ENCODE data around the gene CDC14A. TPM values are rescaled to one million over a fixed set of nuclear protein-coding genes. Genes with fewer than 3 reads are reported as not detected.
"Not testable (repeated sequence)": the region's sequence is repeated elsewhere in the genome, so short reads cannot be mapped to it uniquely, and the experiment has no call there.

The CDC14A gene
- total and polyA plus RNA-seq, 2 of the 8 experiments (the other 6 are each of a cell fraction or from before 2014, with no cell fraction given), result 3.2 to 8.9 TPM

GRCh38 chr1:100326325-100326670 lies 26.0 kb upstream of the CDC14A start:
- WGBS, 2 experiments (ENCODE audit: extremely low coverage in 1 of 2, insufficient coverage in 1 of 2, insufficient read length in 1 of 2, insufficient replicate concordance in 2 of 2, low coverage in 1 of 2, low lambda C conversion rate in 2 of 2, missing lambda C conversion rate in 1 of 2), result 90% methylated on average over 1 of the region's 1 CpG; no CpG with 5 or more reads in 1 of the 2 experiments
- not testable (repeated sequence) for H3K4me3 ChIP-seq (ENCODE audit: extremely low read depth in 1 of 4, insufficient read depth in 2 of 4, low read depth in 3 of 4, low read length in 4 of 4); H2BK15ac ChIP-seq (ENCODE audit: low read length); H3K9ac ChIP-seq (replicated peaks in 1 of 4; ENCODE audit: extremely low read depth in 1 of 4, low read depth in 3 of 4, low read length in 3 of 4); H2AFZ ChIP-seq (ENCODE audit: low read length); H3K18ac ChIP-seq (ENCODE audit: extremely low read depth, low read length); H4K91ac ChIP-seq (replicated peaks; ENCODE audit: insufficient read length, low read length); H3K27me3 ChIP-seq (replicated peaks in 1 of 4; ENCODE audit: control insufficient read depth in 3 of 4, extremely low read depth in 1 of 4, insufficient read depth in 3 of 4, low read length in 3 of 4); H4K5ac ChIP-seq (ENCODE audit: insufficient read length, low read depth, low read length); H3K36me3 ChIP-seq (ENCODE audit: control insufficient read depth in 2 of 4, insufficient read depth in 4 of 4, low read length in 3 of 4); H3K9me3 ChIP-seq (ENCODE audit: insufficient read depth in 2 of 2, low read depth in 1 of 2, low read length in 1 of 2); H4K8ac ChIP-seq (ENCODE audit: extremely low read depth, insufficient read depth, low read length); H2BK120ac ChIP-seq (replicated peaks; ENCODE audit: low read depth, low read length); H3K14ac ChIP-seq (ENCODE audit: insufficient read length); FAIRE-seq; H3K79me1 ChIP-seq (ENCODE audit: low read depth, low read length); H3K23me2 ChIP-seq (ENCODE audit: low read depth, low read length); H3K23ac ChIP-seq (ENCODE audit: insufficient read length); H3K27ac ChIP-seq (ENCODE audit: low read depth, low read length); H2BK12ac ChIP-seq (ENCODE audit: low read depth, low read length); H3K4ac ChIP-seq (replicated peaks; ENCODE audit: insufficient read length, low read depth, low read length); H3K79me2 ChIP-seq (ENCODE audit: control insufficient read depth in 1 of 2, insufficient read depth in 2 of 2, low read length in 2 of 2); H3K56ac ChIP-seq (replicated peaks; ENCODE audit: insufficient read length, low read depth, low read length); H2BK20ac ChIP-seq (ENCODE audit: low read length); H2BK5ac ChIP-seq (ENCODE audit: low read depth, low read length); H3K4me1 ChIP-seq (replicated peaks in 1 of 4; ENCODE audit: control insufficient read depth in 3 of 4, insufficient read depth in 4 of 4, low read length in 3 of 4); H3K4me2 ChIP-seq (ENCODE audit: insufficient read depth in 1 of 2, low read depth in 2 of 2, low read length in 2 of 2); DNase-seq (ENCODE audit: low read depth in 1 of 2, low spot score in 2 of 2); H4K20me1 ChIP-seq (replicated peaks in 1 of 2; ENCODE audit: control insufficient read depth in 1 of 2, insufficient read depth in 2 of 2, low read length in 2 of 2); H2AK5ac ChIP-seq (ENCODE audit: low read depth, low read length)
- ChIA-PET POLR2A (ENCODE audit: partially characterized antibody) (interaction anchor here (1.1 to 1.8 kb wide), 5 partner anchors 9 to 27 kb away, joined by 3 to 8 read pairs (median 3); partner anchors contain the start of gene CDC14A), CTCF (ENCODE audit: partially characterized antibody) (interaction anchor here (0.9 to 1.5 kb wide), 2 partner anchors 9 to 133 kb away, joined by 3 to 4 read pairs; no protein-coding TSS in a partner anchor)

All from H1 (cell line).